Tibial nerve (tissue), 3 donors: Measurements from ENCODE around the gene MEP1B.

Experiments
- POLR2A ChIP-seq, 2 donors: fragments of 450-650 bp; IDR thresholded peaks; one replicate each; pipeline ENCODE4 v1.6.1; 2017; ENCODE audit warnings: antibody characterized with exemption in 2 of 2, mild to moderate bottlenecking in 2 of 2, moderate library complexity in 2 of 2
- TF ChIP-seq, protein P1 (sequence below), 5 experiments: fragments of 200-600 bp in 3 of 5; fragments of 450-650 bp in 2 of 5; sonication (generic) in 3 of 5; IDR thresholded peaks; one replicate each; pipeline ENCODE4 v1.5.1; 2016 to 2019; ENCODE audit warnings: antibody characterized with exemption in 5 of 5, mild to moderate bottlenecking in 3 of 5, moderate library complexity in 2 of 5

- TF ChIP-seq, protein P1, sequence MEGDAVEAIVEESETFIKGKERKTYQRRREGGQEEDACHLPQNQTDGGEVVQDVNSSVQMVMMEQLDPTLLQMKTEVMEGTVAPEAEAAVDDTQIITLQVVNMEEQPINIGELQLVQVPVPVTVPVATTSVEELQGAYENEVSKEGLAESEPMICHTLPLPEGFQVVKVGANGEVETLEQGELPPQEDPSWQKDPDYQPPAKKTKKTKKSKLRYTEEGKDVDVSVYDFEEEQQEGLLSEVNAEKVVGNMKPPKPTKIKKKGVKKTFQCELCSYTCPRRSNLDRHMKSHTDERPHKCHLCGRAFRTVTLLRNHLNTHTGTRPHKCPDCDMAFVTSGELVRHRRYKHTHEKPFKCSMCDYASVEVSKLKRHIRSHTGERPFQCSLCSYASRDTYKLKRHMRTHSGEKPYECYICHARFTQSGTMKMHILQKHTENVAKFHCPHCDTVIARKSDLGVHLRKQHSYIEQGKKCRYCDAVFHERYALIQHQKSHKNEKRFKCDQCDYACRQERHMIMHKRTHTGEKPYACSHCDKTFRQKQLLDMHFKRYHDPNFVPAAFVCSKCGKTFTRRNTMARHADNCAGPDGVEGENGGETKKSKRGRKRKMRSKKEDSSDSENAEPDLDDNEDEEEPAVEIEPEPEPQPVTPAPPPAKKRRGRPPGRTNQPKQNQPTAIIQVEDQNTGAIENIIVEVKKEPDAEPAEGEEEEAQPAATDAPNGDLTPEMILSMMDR (IDR thresholded peaks at IDR 0.05), result no peak
- TF ChIP-seq POLR2A (IDR thresholded peaks at IDR 0.05), result no peak
Measured at GRCh38 chr18:32195881-32196815, 6.3 kb downstream of the MEP1B start.
